HS-27A (cell line): Measurements from ENCODE around the gene PFN2.
"Not testable (repeated sequence)": the region's sequence is repeated elsewhere in the genome, so short reads cannot be mapped to it uniquely, and the experiment has no call there.

Source experiments
- DNase-seq: peaks from one replicate; pipeline ENCODE4 v3.0.0-alpha.2; 2012; ENCODE audit warnings: low read depth, missing footprints

Gene PFN2, protein sequence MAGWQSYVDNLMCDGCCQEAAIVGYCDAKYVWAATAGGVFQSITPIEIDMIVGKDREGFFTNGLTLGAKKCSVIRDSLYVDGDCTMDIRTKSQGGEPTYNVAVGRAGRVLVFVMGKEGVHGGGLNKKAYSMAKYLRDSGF

DNA sequence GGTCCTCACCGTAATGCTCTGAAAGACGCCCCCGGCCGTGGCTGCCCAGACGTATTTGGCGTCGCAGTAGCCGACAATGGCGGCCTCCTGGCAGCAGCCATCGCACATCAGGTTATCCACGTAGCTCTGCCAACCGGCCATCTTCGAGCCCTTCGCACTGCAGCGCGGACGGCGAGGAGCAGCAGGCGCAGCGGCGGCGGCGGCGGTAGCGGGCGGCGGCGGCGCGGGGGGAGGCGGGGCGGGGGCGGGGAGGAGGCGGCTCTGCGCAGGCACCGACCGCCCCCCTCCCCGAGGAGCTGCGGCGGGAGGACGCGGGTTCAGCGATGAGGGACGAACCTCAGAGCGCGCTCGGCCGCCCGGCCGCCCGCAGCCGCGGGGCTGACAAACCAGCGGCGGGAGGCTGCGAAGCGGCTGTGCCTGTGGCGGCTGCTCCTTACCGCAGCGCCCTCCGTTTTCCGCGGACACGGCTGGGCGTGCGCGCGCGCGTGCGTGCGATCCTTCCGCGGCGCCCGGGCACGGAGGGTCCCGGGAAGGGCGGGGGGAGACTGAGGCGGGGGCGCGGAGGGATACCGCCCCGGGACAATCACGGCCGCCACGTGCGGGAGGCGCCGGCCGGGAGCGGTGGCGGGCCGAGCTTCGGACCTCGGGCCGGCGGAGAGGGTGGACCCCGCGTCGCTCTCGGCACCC, at the start of gene PFN2:
TSS of gene PFN2 (minus strand) at position 180 of the 687 bp plus-strand sequence. CDS start at position 141, 39 bp downstream.
- no peak for DNase-seq

DNA sequence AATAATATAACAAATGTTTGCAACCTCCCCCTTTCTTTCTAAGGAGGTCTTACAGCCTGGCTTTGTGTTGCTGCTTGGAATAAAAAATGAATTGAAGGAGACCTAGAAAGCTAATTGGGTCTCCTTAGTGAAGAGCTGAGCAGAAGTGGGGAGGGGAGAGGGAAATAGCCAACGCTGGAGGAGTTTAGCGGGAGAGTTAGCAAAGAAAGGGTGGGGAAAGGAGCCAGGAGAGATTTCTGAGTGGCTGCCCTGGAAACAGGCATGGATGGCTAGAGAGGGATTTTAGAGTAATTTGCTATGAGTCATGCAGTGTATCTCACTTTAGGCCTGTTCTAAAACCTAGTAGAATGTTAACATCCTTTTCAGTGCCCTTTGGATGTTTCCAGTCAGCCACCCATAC, 45.2 kb upstream of the PFN2 start:
- no peak for DNase-seq

DNA sequence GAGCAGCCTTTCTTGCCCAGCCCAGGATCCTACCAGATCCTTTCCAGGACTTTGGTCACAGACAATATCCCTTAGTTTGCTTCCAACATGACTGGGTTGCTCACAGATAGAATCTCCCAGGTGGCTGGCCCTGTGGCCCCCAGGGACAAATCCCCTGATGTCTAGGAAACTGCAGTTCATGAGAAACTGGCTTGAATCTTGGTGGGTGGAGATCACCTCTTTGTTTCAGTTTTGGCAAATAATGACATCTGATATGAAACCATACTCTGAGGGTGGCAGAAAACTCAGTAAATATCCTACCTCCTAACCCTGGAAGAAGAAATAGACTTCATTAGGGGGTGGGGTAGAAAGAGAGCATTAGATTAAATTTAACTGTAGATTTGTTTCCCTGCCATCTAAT, 44.1 kb upstream of the PFN2 start:
- no peak for DNase-seq

DNA sequence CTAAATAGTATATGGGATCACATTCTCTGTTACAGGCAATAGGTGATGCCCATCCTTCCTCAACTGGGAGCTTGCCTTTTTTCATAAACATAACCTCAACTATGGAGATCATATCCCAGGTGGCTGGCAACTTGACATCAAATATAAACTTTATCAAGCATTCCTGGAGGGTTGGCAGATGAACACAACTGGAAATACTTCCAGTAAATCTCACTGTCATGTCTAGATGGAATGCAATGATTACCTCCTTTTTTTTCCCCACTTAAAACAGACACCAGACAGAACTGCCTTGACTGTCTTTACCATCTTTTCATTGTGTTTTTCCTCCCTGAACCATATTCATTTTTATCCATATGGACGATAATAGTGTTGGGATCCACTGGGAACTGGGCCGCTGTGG, 43.1 kb upstream of the PFN2 start:
- DNase-seq = no peak

DNA sequence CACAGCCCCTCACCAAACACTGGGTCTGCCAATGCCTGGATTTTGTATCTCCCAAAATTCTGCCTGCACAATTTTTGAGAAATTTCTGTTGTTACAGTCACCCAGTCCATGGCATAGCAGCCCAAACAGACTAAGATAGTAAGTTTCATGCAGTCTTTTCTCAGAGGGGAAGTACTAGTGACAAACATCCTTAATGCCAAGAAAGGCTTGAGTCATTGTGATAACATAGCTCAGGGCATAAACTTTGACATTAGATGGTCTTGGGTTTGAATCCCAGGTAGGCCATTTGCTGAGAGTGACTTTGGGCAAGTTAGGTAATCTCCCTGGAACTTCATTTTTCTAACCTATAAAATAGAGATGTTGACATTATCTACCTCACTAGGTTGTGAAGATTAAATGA, 36.1 kb upstream of the PFN2 start:
- DNase-seq = no peak

DNA sequence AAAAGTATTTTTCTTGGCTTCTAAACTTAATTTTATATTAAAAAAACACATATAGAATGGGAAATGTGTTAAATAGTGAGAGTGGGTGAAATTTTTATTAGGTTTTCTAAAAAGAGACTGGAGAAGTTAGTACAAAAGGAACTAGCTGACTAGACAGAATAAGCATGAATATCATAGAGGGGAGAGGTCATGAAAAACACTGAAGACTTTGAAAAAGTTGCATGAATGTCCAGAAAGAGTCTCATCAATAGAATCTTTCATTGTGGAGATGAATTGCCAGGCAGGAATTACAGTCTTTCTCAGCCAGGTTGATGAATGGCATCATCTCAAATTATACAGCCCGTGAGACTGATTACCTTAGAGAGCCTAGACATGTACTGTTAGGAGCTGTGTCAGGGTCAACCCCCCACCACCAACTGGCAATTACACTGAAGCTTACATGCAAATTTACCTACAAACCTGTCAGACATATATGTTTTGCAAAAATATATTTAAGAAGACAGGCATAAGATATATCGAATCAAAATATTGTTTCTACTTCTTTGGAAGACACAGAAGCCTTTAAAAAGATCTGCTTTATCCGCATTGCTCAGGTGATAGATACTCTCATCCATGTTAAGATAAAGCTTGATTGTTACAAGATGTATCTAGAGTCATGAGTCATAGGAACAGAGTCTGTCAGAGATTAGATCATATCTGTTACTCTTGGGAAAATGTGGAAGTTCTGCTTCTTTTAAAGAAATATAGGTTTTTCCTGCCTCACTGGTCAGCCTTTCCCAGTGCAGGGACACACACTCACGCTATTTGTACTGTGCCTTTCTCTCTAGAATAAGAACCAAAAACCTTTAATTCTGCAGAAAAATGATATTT, 34.8 kb upstream of the PFN2 start:
- DNase-seq = no peak

DNA sequence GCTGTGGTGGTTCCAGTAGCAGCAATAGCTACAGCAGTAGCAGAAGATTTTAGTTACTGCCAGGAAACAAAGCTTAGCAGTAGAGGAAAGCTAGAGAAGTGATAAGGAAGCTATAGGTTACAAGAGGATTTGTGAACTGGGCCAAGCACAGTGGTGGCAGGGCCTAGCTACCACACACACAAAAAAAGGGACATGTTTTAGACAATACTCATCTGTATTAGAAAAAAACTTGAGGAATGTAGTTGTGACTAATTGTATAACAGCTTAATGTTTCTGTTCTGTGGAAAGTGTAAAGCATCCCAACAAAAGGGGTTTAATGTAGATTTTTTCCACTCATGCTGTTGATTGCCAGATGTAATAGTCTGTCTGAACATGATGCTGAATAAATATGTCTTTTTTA, 29.9 kb upstream of the PFN2 start:
- no peak for DNase-seq

DNA sequence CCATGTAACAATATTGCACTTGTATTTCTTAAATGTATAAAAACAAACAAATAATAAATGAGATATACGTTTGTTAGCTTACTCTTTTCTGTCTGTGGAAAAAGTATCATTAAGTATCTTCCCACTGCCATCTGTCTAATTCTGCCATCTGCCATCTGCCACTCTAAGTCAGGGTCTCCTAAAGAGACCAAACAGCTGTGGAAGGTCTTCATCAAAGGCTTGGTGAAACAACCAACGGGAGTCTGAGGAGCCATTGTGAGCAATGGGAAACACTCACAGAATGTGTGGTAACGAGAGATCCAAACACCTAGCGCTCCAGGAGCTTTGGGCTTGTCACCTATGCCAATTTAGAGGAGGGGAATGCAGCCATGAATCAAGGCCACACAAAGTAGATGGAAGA, 28.7 kb upstream of the PFN2 start:
- DNase-seq = no peak

DNA sequence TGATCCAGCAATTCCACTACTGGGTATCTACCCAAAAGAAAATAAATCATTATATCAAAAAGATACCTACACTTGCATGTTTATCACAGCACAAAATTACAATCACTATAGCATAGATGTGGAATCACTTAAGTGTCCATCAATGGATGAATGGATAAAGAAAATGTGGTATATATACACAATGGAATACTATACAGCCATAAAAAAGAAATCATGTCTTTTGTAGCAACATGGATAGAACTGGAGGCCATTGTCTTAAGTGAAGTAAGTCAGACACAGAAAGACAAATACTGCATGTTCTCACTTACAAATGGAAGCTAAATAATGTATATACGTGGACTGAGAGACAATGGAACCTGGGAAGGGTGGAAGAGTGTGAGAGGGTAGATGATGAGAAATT, 28.3 kb upstream of the PFN2 start:
- DNase-seq = no peak

DNA sequence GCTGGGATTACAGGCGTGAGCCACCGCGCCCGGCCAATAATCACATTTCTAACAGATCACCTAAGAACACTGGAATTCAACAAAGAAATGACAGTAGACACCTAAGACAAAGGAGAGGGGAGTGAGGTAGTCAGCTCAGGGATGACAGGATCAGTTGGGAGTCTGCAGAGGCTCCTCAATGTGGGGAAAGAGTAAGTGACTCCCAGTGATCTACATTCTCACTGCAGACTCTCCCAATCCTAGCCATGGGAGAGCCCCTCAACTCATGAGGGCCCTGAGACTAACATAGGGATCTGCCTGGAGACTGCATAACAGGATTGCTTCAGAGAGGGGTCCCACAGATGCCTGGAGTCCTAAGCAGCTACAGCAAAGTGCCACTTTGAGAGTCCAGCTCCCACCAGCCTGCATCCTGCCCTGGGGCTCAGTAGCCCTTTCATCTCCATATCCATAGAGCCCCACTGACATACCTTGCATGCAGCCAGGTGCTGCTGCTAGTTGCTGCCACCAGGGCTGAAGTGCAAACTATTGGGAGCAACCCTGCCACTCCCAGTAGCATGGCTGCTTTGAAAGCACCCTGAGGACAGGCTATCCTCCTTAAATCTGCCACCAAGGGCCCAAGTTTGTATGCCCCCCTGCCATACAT, 21.8 kb upstream of the PFN2 start:
- no peak for DNase-seq

DNA sequence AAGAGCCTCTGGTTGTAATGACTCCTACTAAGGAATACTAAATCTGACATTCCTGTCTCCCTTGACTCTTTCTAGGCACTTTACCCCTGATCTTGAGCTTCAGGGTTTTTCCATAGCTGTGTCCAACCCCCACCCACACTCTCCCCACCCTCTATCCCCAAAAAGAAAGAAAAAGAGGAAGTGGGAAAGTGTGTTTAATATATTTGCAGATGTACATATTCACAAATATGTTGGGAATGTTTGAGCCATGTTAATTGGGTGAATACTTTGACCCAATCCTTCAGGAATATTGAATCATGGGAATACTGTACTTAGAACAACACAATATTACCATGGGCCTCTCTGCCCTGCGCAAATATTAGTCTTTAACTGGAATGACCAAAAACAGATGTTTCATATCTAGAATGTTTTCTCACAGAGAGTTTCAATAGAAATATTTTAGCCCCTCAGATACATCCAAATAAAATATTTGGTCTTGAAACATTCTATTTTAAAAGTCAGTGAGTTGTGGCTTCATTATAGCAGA, 19.8 kb upstream of the PFN2 start:
- no peak for DNase-seq

DNA sequence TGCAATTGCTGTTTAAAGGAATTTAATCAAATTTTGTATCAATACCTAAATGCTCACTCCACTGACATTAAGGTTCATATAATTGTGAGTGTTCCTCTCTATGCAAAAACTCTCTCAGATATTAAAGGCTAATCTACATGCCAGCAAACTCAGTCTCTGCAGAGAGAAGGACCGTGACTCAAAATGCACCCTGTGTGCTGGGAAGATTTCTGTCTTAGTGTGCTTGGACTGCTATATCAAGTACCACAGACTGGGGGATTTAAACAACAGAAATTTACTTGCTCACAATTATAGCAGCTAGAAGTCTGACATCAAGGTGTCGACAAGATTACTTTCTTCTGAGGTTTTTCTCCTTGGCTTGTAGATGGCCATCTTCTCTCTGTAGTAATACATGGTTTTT, 18.6 kb upstream of the PFN2 start:
- DNase-seq = no peak

DNA sequence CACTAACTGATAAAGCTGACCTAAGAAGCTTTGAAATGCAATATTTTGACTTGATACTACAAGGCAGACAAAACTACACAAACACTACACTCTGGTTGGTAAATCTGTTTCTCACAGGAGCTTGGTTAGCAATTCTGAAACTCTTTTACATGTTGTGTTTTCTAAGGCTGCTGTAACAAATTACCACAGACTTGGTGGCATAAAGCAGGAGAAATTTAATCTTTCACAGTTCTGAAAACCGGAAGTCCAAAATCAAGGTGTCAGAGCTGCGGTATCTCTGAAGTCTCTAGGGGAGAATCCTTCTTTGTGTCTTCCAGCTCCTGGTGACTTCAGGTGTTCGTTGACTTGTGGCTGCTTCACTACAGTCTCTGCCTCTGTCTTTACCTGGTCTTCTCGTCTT, 12.9 kb upstream of the PFN2 start:
- DNase-seq = no peak

DNA sequence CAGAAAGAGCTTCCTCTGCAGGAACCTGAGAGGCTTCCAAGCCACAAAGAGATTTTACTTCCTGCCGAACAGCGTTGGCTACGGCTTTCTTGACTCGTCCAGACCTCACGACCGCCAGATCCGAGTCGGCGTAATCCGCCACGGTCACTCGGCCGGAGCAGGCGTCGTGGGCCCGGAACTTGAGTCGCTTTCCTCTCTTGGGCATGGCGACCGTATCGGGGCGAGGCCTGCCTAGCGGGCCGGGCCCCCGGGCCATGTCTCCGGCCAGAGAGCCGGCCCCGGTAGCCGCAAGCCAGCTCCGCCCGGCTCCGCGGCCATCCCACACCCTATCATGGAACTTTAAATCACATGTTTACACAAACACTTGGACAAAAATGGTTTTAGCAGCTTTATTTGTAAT, 12.4 kb upstream of the PFN2 start:
- DNase-seq = not testable (repeated sequence)

DNA sequence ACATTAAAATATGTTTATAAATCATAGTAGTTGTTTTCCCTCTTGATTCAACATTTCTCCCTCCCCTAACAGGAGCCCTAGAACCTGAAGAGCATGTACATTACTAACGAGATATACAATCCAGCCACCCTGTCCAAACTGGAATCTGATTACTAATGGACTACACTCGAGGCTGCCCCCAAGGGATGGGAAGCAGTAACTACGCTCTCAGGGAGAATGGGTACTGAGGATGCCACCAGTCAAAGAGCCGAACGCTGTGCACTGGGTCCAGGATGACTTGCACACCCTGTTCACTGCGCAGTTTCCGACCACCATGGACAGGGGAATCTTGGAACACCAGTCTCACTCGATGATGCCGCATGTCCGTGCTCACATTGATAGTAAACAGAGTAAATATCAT, 11.3 kb upstream of the PFN2 start:
- DNase-seq = not testable (repeated sequence)

DNA sequence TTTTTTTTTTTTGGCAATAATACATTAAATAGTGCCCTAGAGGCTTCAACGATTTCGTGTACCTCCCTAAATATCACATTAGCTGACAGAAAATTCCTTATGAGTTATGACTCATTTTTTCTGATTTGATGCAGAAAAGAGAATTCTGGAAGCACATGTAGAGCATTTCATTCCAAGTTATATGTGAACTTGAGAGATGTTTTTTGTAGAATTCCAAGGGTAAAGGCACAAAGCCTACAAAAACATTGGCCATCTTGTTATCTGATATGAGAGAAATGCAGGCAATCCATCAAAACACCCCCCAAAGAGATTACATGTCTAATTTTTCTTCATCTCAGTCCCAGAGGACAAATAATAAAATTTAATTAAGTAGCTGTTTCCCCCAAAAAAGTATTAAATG, 6.7 kb upstream of the PFN2 start:
- DNase-seq = no peak

DNA sequence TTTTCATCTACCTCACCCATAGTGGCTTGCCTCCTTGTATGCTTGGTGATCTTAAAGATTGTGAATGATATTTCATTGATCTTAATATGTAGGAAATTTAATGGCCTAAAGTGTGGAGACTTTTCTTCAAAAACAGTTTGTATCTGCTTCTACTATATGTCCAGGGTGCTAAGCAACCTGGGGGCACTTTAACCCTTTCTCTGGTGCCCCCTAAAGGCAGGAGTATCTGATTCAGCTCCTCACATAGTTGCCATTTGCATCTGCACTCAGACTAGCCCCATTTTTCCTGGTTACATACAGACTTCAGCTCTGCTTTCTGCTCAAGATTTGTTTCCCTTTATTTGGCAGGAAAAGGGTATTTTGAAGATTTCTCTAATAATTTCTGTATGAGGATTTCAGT, 5.2 kb upstream of the PFN2 start:
- no peak for DNase-seq

DNA sequence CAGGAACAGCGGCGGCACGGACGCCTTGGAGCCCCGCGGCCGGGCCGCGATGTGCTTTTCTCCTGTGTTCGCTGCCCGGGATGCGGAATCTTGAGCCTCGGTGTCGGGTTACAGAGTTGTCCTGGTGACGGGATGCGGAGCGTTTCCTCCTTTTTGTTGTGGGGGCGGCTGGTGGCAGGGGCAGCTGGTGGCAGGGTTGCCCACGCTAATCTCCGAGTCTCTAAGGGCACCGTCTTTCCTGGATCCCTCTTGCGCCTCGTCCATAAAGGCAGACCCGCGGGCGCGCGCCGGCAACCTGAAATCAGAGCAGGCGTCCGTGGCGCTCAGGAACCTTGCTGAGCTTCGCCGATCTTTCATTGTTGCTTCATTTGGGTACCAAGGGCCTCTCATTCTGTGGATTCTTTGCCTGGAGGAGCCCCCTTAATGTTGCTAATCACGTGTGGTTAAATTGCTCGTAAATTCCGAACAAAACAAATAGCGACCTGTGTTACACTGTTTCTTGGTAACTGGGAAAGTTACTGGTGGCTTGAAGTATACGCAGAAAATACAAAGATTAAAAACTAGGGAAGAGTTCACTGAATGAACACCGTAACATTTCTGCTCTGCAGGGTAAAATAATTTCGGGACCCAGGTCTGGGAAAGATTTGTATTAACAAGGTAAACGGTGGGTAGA, 844 bp upstream of the PFN2 start:
- peak; percentile 72 for DNase-seq

DNA sequence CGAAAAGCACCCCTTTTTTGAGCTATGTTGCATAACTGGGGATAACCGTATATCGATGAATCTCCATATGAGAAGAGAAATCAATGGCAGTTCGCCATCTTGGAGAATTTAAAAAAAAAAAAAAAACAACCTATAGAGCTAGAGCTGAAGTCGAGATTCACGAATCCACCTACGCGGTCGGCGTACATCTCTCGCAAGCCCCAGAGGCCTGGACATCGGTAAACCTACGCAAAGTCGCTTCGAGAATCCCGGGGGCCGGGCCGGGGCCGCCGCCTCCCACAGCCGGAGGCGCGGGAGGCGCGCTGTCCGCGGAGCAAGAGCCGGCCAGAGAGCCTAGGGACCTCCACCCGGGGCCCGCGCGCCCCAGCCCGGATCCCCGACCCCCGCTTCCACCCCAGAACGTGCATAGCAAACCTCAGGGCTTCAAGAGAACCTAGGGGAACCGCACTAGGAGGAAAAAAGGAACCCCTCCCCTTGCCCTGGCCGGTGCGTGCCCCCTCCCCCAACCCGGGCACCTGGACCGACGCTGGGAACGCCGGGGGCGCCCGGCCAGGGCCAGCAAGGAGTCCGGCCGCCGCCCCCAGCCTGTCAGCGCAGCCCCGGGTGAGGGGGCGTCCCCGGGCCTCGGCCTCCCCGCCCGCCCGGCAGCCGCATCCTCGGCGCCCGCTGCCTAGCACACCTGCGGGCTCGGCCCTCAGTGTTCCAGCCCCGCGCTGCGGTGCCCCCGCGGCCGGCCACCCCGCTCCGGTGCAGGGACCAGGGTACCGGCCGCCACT, 567 bp downstream of the PFN2 start:
- DNase-seq = peak; percentile 59

DNA sequence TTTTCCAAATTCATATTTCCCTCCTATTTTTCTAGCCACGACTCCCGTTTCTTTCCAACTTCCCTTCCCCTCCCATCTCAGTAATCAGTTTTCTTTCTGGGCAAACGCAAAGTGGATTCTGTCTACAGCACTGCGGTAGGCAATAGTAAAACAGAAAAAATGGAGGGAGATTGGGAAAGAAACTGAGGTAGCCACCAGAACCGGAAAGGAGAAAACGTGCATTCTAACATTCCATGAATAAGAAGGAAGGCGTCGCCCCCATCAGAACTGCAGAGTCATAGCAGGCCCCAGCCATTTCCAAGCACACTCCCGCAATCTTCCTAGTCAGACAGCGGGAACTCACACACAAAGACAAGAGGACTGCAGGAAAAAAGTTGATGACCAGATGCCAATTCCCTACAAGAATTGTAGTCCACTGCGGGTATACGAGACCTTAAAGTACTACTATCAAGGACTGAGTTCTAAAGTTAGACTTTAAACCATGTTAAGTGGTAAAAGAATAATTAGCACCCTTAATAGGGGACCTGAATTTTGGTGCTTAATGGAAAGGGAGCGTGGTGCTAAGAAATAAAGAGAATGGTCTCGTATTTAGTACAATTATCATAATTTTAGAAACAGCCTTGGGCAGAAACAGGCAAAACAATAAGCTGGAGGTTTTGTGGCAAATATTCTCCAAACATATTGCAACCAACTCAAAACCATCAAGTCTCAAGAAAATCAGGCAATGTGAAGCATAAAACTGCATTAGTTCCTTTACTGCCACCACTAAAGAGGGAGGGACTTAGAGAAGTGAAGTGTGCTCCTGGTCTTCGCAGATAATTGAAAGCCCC, 1.4 kb downstream of the PFN2 start:
- peak; percentile 64 for DNase-seq
